Omental fat pad (tissue), 4 donors: Measurements from ENCODE around the gene LXN. TPM values are rescaled to one million over a fixed set of nuclear protein-coding genes. Genes with fewer than 3 reads are reported as not detected.

Experiments used
- ATAC-seq: fragments of 150-250 bp; one replicate; pipeline ENCODE4 v1.9.1; 2016; ENCODE audit warnings: mild to moderate bottlenecking, moderate library complexity; ENCODE audit not compliant: low FRiP score
- DNase-seq: peaks from one replicate; pipeline ENCODE4 v3.0.0-alpha.2; 2019; ENCODE audit warnings: low spot score
- CTCF ChIP-seq, 3 donors: fragments of 450-650 bp; IDR thresholded peaks; one replicate each; pipeline ENCODE4 v1.5.1; 2016 to 2017; ENCODE audit warnings: antibody characterized with exemption in 3 of 3, mild to moderate bottlenecking in 3 of 3, moderate library complexity in 2 of 3
- total RNA-seq, 4 donors: library from RNA; depleted of rRNA; stranded (reverse); fragments of >200 nt; gene quantifications; one replicate each; pipeline ENCODE4 v1.1.0, GENCODE V29; 2016

LXN gene
- total RNA-seq, 4 donors from 2014 or later, result 38.3 to 80.6 (median 62.7) TPM

- DNase-seq, result no peak
- TF ChIP-seq CTCF (IDR thresholded peaks at IDR 0.05), result no peak
- ATAC-seq, result no peak
Measured at GRCh38 chr3:158658889-158659288, 13.6 kb downstream of the LXN start.

- no peak for TF ChIP-seq CTCF (IDR thresholded peaks at IDR 0.05)
- ATAC-seq (no peak), DNase-seq (no peak)
Measured at GRCh38 chr3:158652463-158652862, 20.0 kb downstream of the LXN start.

DNA sequence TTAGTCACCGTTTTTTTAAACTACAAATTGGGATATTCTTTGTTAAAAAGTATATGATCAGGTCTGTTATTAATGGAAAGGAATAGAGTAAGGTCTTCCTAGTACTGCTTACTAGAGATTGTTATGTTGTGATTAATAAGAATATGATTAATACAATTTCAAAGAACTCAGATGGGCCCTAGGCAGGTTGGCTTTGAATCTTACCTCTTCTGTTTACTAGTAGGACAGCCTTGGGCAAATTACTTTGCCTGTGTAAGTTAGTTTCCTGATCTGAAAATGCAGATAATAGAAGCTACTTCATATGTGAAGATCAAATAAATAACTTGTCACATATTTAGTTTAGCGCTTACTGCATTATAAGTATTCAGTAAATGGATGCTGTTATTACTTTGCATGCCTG lies 21.3 kb downstream of the LXN start:
- no peak for TF ChIP-seq CTCF (IDR thresholded peaks at IDR 0.05)
- ATAC-seq (no peak), DNase-seq (no peak)

- DNase-seq (no peak), ATAC-seq (no peak)
- no peak for TF ChIP-seq CTCF (IDR thresholded peaks at IDR 0.05)
Measured at GRCh38 chr3:158649791-158650190, 22.7 kb downstream of the LXN start.

GRCh38 chr3:158644345-158644908 lies 28.0 kb downstream of the LXN start, which contains the start of gene GFM1:
TSS of gene GFM1 (plus strand) at chr3:158644527. CDS start at chr3:158644635, 108 bp downstream.
- peak; percentile 82 for DNase-seq
- ATAC-seq, result peak; percentile 99
- TF ChIP-seq CTCF (IDR thresholded peaks at IDR 0.05), result peak in 1 of 3 donors; percentile 45

DNA sequence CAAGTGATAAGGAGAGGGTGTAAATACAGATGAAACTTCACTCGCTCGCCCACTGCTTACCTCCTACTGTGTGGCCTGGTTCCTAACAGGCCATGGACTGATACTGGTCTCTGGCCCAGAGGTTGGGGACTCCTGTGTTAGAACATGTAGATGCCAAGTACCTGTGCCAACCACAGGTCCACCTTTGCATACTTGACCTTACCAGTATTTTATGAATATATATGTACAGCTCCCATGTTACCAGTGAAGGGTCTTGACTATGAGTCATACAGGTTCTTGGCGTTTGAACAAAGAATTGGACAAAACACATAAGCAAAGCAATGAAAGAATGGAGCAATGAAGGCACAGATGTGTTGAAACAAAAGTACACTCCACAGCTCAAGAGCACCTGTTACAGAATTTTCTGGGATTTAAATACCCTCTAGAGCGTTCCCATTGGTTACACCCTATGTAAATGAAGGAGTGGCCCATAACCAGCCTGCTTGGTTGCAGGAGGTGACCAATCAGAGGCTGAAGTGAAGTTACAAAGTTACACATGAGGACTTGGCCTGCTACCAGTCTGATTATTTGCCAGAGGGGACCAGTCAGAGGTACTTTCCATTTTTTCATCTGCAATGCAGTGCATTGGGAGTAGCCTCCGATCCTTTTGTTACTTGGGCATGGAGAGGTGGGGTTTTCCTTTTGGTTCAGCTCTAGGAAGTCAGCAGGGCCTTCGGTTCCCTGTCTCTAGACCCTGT lies 29.8 kb downstream of the LXN start:
- DNase-seq (no peak), ATAC-seq (no peak)
- TF ChIP-seq CTCF (IDR thresholded peaks at IDR 0.05), result no peak

GRCh38 chr3:158642005-158642404 lies 30.4 kb downstream of the LXN start:
- ATAC-seq, result no peak
- TF ChIP-seq CTCF (IDR thresholded peaks at IDR 0.05), result no peak
- DNase-seq, result no peak
